Mucosa of rectum (tissue), 2 donors: ENCODE data around the gene CAMK2D.

Source experiments
- H3K27ac ChIP-seq, 2 donors: one replicate each; pipeline ENCODE4 v1.7.0; 2013; ENCODE audit warnings: inconsistent platforms in 2 of 2, low read depth in 2 of 2, low read length in 2 of 2
- H3K27me3 ChIP-seq, 2 donors: one replicate each; pipeline ENCODE4 v1.7.0; 2013; ENCODE audit warnings: low read length in 2 of 2; ENCODE audit not compliant: control insufficient read depth in 2 of 2, insufficient read depth in 2 of 2
- H3K36me3 ChIP-seq, 2 donors: one replicate each; pipeline ENCODE4 v1.7.0; 2013; ENCODE audit warnings: low read length in 2 of 2; ENCODE audit not compliant: control insufficient read depth in 2 of 2, insufficient read depth in 2 of 2
- H3K4me1 ChIP-seq, 2 donors: one replicate each; pipeline ENCODE4 v1.7.0; 2013; ENCODE audit warnings: low read length in 2 of 2, mild to moderate bottlenecking in 1 of 2; ENCODE audit not compliant: control insufficient read depth in 2 of 2, insufficient read depth in 2 of 2
- H3K4me3 ChIP-seq, 2 donors: one replicate each; pipeline ENCODE4 v1.7.0; 2013; ENCODE audit warnings: low read length in 2 of 2
- H3K9ac ChIP-seq, 2 donors: one replicate each; pipeline ENCODE4 v1.7.0; 2013; ENCODE audit warnings: low read length in 2 of 2, low read depth in 1 of 2, mild to moderate bottlenecking in 1 of 2
- H3K9me3 ChIP-seq, 2 donors: one replicate each; pipeline ENCODE4 v1.7.0; 2013; ENCODE audit warnings: low read length in 2 of 2; ENCODE audit not compliant: control insufficient read depth in 2 of 2
- donor health status: healthy.
- donor health status: Normal muscosa, but diverticular disease.

The CAMK2D gene

GRCh38 chr4:113756005-113756410, 5.5 kb downstream of the CAMK2D start:
- Histone ChIP-seq H3K9me3 (no peaks in the 10 kb centered on the region), H3K4me3 (no peak overlapping the region), H3K27me3 (no peaks in the 10 kb centered on the region), H3K27ac (no peak overlapping the region), H3K4me1 (peaks cover 4 to 7% of the 10 kb centered on the region in 2 donors), H3K36me3 (peaks cover 0 to 9% of the 10 kb centered on the region in 2 donors), H3K9ac (no peak overlapping the region)

GRCh38 chr4:113750734-113751133, 10.8 kb downstream of the CAMK2D start:
- Histone ChIP-seq H3K4me3 (no peak overlapping the region), H3K4me1 (no peaks in the 10 kb centered on the region), H3K27me3 (no peaks in the 10 kb centered on the region), H3K9me3 (no peaks in the 10 kb centered on the region), H3K36me3 (peaks cover 2 to 7% of the 10 kb centered on the region in 2 donors), H3K27ac (no peak overlapping the region), H3K9ac (no peak overlapping the region)

GRCh38 chr4:113750296-113750695, 11.2 kb downstream of the CAMK2D start:
- no peaks in the 10 kb centered on the region for H3K27me3 ChIP-seq

GRCh38 chr4:113749178-113749577, 12.4 kb downstream of the CAMK2D start:
- no peak overlapping the region for H3K4me3 ChIP-seq
- H3K9ac ChIP-seq, result no peak overlapping the region
- no peaks in the 10 kb centered on the region for H3K27me3 ChIP-seq

More at GRCh38 chr4:113750296-113750695, 11.2 kb downstream of the CAMK2D start:
- Histone ChIP-seq H3K4me1 (no peaks in the 10 kb centered on the region), H3K4me3 (no peak overlapping the region), H3K36me3 (peaks cover 2 to 8% of the 10 kb centered on the region in 2 donors), H3K9ac (no peak overlapping the region), H3K27ac (no peak overlapping the region), H3K9me3 (no peaks in the 10 kb centered on the region)

GRCh38 chr4:113747949-113748348, 13.6 kb downstream of the CAMK2D start:
- Histone ChIP-seq H3K36me3 (peaks cover 2 to 8% of the 10 kb centered on the region in 2 donors), H3K4me3 (no peak overlapping the region), H3K27ac (no peak overlapping the region), H3K9me3 (no peaks in the 10 kb centered on the region), H3K9ac (no peak overlapping the region), H3K27me3 (no peaks in the 10 kb centered on the region), H3K4me1 (no peaks in the 10 kb centered on the region)

More at GRCh38 chr4:113749178-113749577, 12.4 kb downstream of the CAMK2D start:
- H3K36me3 ChIP-seq, result peaks cover 2 to 8% of the 10 kb centered on the region in 2 donors
- no peaks in the 10 kb centered on the region for H3K4me1 ChIP-seq
- H3K27ac ChIP-seq, result no peak overlapping the region
- no peaks in the 10 kb centered on the region for H3K9me3 ChIP-seq

- H3K4me3 ChIP-seq, result no peak overlapping the region
- H3K27me3 ChIP-seq, result no peaks in the 10 kb centered on the region
- no peaks in the 10 kb centered on the region for H3K4me1 ChIP-seq
- no peaks in the 10 kb centered on the region for H3K9me3 ChIP-seq
- peaks cover 2 to 5% of the 10 kb centered on the region in 2 donors for H3K36me3 ChIP-seq
- H3K9ac ChIP-seq, result no peak overlapping the region
- no peak overlapping the region for H3K27ac ChIP-seq
These were observed 15.8 kb downstream of the CAMK2D start for GRCh38 chr4:113745711-113746110.

- no peak overlapping the region for H3K4me3 ChIP-seq
- H3K27ac ChIP-seq, result no peak overlapping the region
- H3K4me1 ChIP-seq, result no peaks in the 10 kb centered on the region
- H3K27me3 ChIP-seq, result no peaks in the 10 kb centered on the region
- no peaks in the 10 kb centered on the region for H3K9me3 ChIP-seq
- H3K9ac ChIP-seq, result no peak overlapping the region
- peaks cover 2 to 4% of the 10 kb centered on the region in 2 donors for H3K36me3 ChIP-seq
These were observed 16.8 kb downstream of the CAMK2D start for GRCh38 chr4:113744667-113745240.

- no peaks in the 10 kb centered on the region for H3K27me3 ChIP-seq
- no peak overlapping the region for H3K4me3 ChIP-seq
- H3K4me1 ChIP-seq, result no peaks in the 10 kb centered on the region
- peaks cover 2 to 4% of the 10 kb centered on the region in 2 donors for H3K36me3 ChIP-seq
- H3K9ac ChIP-seq, result no peak overlapping the region
- no peak overlapping the region for H3K27ac ChIP-seq
- no peaks in the 10 kb centered on the region for H3K9me3 ChIP-seq
These were observed 17.8 kb downstream of the CAMK2D start for GRCh38 chr4:113743690-113744089.

- Histone ChIP-seq H3K4me3 (no peak overlapping the region), H3K9ac (no peak overlapping the region), H3K27me3 (no peaks in the 10 kb centered on the region), H3K9me3 (no peaks in the 10 kb centered on the region), H3K4me1 (no peaks in the 10 kb centered on the region), H3K36me3 (peaks cover 0 to 4% of the 10 kb centered on the region in 2 donors), H3K27ac (no peak overlapping the region)
These were observed 18.9 kb downstream of the CAMK2D start for GRCh38 chr4:113742643-113743042.

- no peak overlapping the region for H3K4me3 ChIP-seq
- peaks cover 0 to 4% of the 10 kb centered on the region in 2 donors for H3K36me3 ChIP-seq
- no peak overlapping the region for H3K9ac ChIP-seq
- no peaks in the 10 kb centered on the region for H3K9me3 ChIP-seq
- H3K27ac ChIP-seq, result no peak overlapping the region
- H3K27me3 ChIP-seq, result no peaks in the 10 kb centered on the region
- H3K4me1 ChIP-seq, result no peaks in the 10 kb centered on the region
These were observed 19.6 kb downstream of the CAMK2D start for GRCh38 chr4:113741956-113742355.
